Measurements from ENCODE around the gene ATP6V0A1. TPM values are rescaled to one million over a fixed set of nuclear protein-coding genes. Genes with fewer than 3 reads are reported as not detected.
"Not testable (repeated sequence)": the region's sequence is repeated elsewhere in the genome, so short reads cannot be mapped to it uniquely, and the experiment has no call there.

Gene ATP6V0A1
- total RNA-seq, 2 experiments from 2014 or later: 10.4 to 14.4 TPM

GRCh38 chr17:42537156-42537805, 78.6 kb downstream of the ATP6V0A1 start:
- H3K4me3 ChIP-seq (ENCODE audit: low read length): peak overlapping the region; percentile 64
- Mint-ChIP-seq H3K4me3 (peak overlapping the region; percentile 91), H3K9me3 (no peaks in the 10 kb centered on the region), H3K4me1 (ENCODE audit: low read depth) (peaks cover 45% of the 10 kb centered on the region), H3K36me3 (ENCODE audit: low read depth) (peaks cover 5% of the 10 kb centered on the region), H3K27me3 (no peaks in the 10 kb centered on the region), H3K27ac (peak overlapping the region; percentile 71)
- H3K36me3 ChIP-seq (ENCODE audit: insufficient read depth, low read length): no peaks in the 10 kb centered on the region
- H3K9me3 ChIP-seq (ENCODE audit: control insufficient read depth in 1 of 2, insufficient read depth in 1 of 2, low read length in 2 of 2): no peaks in the 10 kb centered on the region
- no peak for DNase-seq
- H3K27me3 ChIP-seq (ENCODE audit: control insufficient read depth in 1 of 2, insufficient read depth in 2 of 2, low read length in 2 of 2): no peaks in the 10 kb centered on the region
- H3K27ac ChIP-seq (ENCODE audit: low read depth in 1 of 2, low read length in 2 of 2): no peak overlapping the region
- intact Hi-C loops (cut with DNase I, micrococcal nuclease): loop anchor here in 1 of 2 experiments (2.0 kb wide), 1 partner anchor 26 kb away; the partner anchor contains the start of gene COASY
- no peak for TF ChIP-seq CTCF (IDR thresholded peaks at IDR 0.05)
- ChIA-PET POLR2A (interaction anchor here (1.0 to 4.9 kb wide), 8 partner anchors 11 to 249 kb away, joined by 4 to 20 read pairs (median 7); partner anchors contain the start of genes MLX, PSMC3IP, RETREG3 and STAT3), CTCF (interaction anchor here (1.4 to 2.1 kb wide), 2 partner anchors 10 to 11 kb away, joined by 3 to 13 read pairs; no protein-coding TSS in a partner anchor)
- H3K4me1 ChIP-seq (ENCODE audit: insufficient read depth, low read length): peaks cover 45% of the 10 kb centered on the region
- no peak for ATAC-seq (ENCODE audit: poor library complexity)

DNA sequence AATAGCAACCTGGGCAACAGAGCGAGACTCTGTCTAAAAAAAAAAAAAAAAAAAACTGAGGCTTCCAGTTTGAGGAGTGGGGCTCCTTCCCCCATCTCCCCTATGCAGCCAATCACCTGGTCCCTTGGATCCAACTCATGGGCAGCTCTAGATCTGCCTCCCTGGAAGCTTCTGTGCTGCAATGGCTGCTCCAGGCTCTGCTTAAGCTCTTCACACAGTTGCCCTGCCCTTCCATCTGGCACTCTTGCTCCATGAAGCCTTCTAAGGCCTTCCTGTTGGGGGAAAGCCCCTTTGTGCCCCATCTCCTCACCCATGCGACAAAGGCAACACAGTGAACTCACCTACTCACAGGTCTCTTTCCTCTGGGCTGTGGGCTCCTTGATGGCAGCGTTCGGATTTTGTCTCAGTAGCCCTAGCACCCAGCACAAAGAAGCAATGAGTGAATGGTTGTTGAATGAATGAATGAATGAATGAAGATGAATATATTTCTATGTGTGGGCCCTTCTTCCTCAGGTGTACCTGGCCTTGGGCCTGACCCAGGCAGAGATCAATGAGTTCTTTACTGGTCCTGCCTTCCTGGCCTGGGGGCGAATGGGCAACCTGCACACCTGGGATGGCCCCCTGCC, 79.3 kb downstream of the ATP6V0A1 start:
- ATAC-seq (ENCODE audit: poor library complexity) (no peak), DNase-seq (no peak)
- peaks cover 45% of the 10 kb centered on the region for H3K4me1 Mint-ChIP-seq (ENCODE audit: low read depth)
- Histone ChIP-seq H3K27ac (ENCODE audit: low read depth in 1 of 2, low read length in 2 of 2) (no peak overlapping the region), H3K27me3 (ENCODE audit: control insufficient read depth in 1 of 2, insufficient read depth in 2 of 2, low read length in 2 of 2) (no peaks in the 10 kb centered on the region), H3K4me1 (ENCODE audit: insufficient read depth, low read length) (peaks cover 40% of the 10 kb centered on the region), H3K4me3 (ENCODE audit: low read length) (no peak overlapping the region), H3K36me3 (ENCODE audit: insufficient read depth, low read length) (peaks cover 3% of the 10 kb centered on the region), H3K9me3 (ENCODE audit: control insufficient read depth in 1 of 2, insufficient read depth in 1 of 2, low read length in 2 of 2) (no peaks in the 10 kb centered on the region)
- no peaks in the 10 kb centered on the region for H3K9me3 Mint-ChIP-seq
- peaks cover 5% of the 10 kb centered on the region for H3K36me3 Mint-ChIP-seq (ENCODE audit: low read depth)
- no peaks in the 10 kb centered on the region for H3K27me3 Mint-ChIP-seq
- CTCF ChIA-PET: interaction anchor here (1.4 kb wide), 1 partner anchor 11 kb away, joined by 3 read pairs; no protein-coding TSS in a partner anchor
- POLR2A ChIA-PET: interaction anchor here (4.9 kb wide), 1 partner anchor 10 kb away, joined by 20 read pairs; no protein-coding TSS in a partner anchor
- peak overlapping the region; percentile 91 for H3K4me3 Mint-ChIP-seq
- intact Hi-C loops (cut with DNase I, micrococcal nuclease): loop anchor here in 1 of 2 experiments (2.0 kb wide), 1 partner anchor 25 kb away; the partner anchor contains the start of gene COASY
- no peak for TF ChIP-seq CTCF (IDR thresholded peaks at IDR 0.05)
- no peak overlapping the region for H3K27ac Mint-ChIP-seq

DNA sequence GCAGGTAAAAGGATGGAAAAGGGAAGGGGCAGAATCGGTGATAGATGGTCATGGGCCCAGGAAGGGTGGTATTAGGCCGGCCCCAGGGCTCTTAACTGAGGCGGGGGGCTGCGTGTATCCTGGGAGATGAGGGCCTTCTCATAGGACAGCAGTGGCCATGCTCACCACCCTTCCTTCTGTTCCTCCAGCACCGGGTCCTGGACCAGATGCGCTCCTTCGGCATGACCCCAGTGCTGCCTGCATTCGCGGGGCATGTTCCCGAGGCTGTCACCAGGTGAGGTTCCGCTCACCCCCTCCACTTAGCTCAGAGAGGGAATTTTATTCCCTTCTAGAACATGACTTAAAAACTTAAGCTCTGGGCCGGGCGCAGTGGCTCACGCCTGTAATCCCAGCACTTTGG, 79.8 kb downstream of the ATP6V0A1 start:
- no peak for TF ChIP-seq CTCF (IDR thresholded peaks at IDR 0.05)
- Mint-ChIP-seq H3K4me1 (ENCODE audit: low read depth) (peaks cover 42% of the 10 kb centered on the region), H3K4me3 (peak overlapping the region; percentile 91), H3K27ac (no peak overlapping the region), H3K27me3 (no peaks in the 10 kb centered on the region), H3K9me3 (no peaks in the 10 kb centered on the region), H3K36me3 (ENCODE audit: low read depth) (peaks cover 5% of the 10 kb centered on the region)
- no peak for ATAC-seq (ENCODE audit: poor library complexity)
- DNase-seq: no peak
- intact Hi-C loops (cut with DNase I, micrococcal nuclease): no loop called here
- CTCF ChIA-PET: no interaction called here
- Histone ChIP-seq H3K4me3 (ENCODE audit: low read length) (no peak overlapping the region), H3K4me1 (ENCODE audit: insufficient read depth, low read length) (peaks cover 40% of the 10 kb centered on the region), H3K36me3 (ENCODE audit: insufficient read depth, low read length) (peaks cover 7% of the 10 kb centered on the region), H3K27me3 (ENCODE audit: control insufficient read depth in 1 of 2, insufficient read depth in 2 of 2, low read length in 2 of 2) (no peaks in the 10 kb centered on the region), H3K9me3 (ENCODE audit: control insufficient read depth in 1 of 2, insufficient read depth in 1 of 2, low read length in 2 of 2) (no peaks in the 10 kb centered on the region), H3K27ac (ENCODE audit: low read depth in 1 of 2, low read length in 2 of 2) (no peak overlapping the region)
- POLR2A ChIA-PET: interaction anchor here (4.9 kb wide), 1 partner anchor 10 kb away, joined by 20 read pairs; no protein-coding TSS in a partner anchor

DNA sequence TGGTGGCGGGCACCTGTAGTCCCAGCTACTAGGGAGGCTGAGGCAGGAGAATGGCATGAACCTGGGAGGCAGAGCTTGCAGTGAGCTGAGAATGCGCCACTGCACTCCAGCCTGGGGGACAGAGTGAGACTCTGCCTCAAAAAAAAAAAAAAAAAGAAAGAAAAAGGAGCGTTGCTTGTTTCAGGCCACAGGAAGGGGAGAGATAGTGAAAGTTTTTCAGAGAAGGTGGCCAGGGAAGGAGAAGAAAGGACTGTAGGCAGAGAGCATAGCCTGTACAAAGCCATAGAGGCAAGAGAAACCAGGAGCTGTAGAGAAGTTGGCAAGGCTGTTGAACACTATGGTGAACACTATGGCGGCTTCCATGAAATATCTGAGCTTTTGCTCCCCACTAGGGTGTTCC, 81.9 kb downstream of the ATP6V0A1 start:
- peaks cover 33% of the 10 kb centered on the region for H3K4me1 Mint-ChIP-seq (ENCODE audit: low read depth)
- H3K27ac ChIP-seq (ENCODE audit: low read depth in 1 of 2, low read length in 2 of 2); H3K9me3 Mint-ChIP-seq; intact Hi-C loops (cut with DNase I, micrococcal nuclease); ATAC-seq (ENCODE audit: poor library complexity); H3K36me3 ChIP-seq (ENCODE audit: insufficient read depth, low read length); H3K4me3 ChIP-seq (ENCODE audit: low read length); H3K27me3 ChIP-seq (ENCODE audit: control insufficient read depth in 1 of 2, insufficient read depth in 2 of 2, low read length in 2 of 2); H3K36me3 Mint-ChIP-seq (ENCODE audit: low read depth); DNase-seq; H3K9me3 ChIP-seq (ENCODE audit: control insufficient read depth in 1 of 2, insufficient read depth in 1 of 2, low read length in 2 of 2); H3K27me3 Mint-ChIP-seq: not testable (repeated sequence)
- H3K4me3 Mint-ChIP-seq: peak overlapping the region; percentile 60
- H3K27ac Mint-ChIP-seq: peak overlapping the region; percentile 38
- H3K4me1 ChIP-seq (ENCODE audit: insufficient read depth, low read length): peaks cover 36% of the 10 kb centered on the region
- ChIA-PET CTCF (interaction anchor here (0.5 to 1.9 kb wide), 3 partner anchors 9 to 88 kb away, joined by 3 to 12 read pairs (median 3); no protein-coding TSS in a partner anchor), POLR2A (interaction anchor here (0.6 to 2.0 kb wide), 4 partner anchors 10 to 152 kb away, joined by 3 to 6 read pairs (median 5); partner anchors contain the start of gene STAT3)
